ENCODE data around the gene ANKRD49. TPM values are rescaled to one million over a fixed set of nuclear protein-coding genes. Genes with fewer than 3 reads are reported as not detected.

Gene ANKRD49, protein sequence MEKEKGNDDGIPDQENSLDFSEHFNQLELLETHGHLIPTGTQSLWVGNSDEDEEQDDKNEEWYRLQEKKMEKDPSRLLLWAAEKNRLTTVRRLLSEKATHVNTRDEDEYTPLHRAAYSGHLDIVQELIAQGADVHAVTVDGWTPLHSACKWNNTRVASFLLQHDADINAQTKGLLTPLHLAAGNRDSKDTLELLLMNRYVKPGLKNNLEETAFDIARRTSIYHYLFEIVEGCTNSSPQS
- 7.7 and 9.4 TPM in 2 replicates for total RNA-seq

DNA sequence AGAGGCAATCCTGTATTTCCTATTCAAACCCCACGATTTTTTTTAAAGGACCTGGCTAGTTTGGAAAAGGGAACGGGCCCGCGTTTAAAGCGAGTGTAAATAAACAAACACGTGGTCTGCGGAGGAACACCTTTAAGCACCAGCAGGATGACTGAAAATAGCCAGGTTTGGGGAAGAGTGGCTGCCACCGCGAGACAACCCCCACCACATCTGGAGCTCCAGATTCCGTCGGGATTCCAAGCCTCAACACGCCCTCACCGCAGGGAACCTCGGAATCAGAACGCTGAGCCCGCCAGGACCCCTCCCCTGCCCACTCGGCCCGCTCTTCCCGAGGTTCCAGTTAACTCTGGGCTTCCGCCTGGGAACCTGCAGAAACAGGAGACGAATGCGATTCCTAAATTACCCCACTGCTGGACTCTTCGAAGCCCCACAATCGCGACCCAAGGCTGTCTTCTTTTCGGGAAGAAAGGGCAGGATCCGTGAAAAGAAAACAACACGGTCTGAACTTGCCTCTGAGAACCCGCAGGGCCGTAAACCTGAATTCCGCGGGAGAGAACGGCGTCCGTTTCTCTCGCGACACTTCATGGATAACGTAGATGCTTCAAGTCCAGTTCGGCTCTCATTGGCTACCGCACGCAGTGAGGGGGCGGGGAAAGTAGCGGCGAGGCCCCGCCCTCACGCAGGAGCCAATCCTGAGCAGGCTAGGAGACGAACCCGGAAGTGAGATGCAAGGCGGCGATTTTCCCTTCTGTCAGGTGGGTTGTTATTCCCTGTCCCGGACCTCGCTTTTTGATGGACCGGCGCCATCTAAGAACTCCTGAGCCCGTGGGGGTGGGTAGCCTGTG lies at the start of gene ANKRD49, which contains the start of gene MRE11:
Gene ANKRD49, plus strand, starts transcription at position 704 of the 845 bp plus-strand sequence. CDS start 2,710 bp downstream, outside the sequence.
Gene MRE11, minus strand, starts transcription at position 564 of the 845 bp plus-strand sequence. CDS start 1,043 bp downstream, outside the sequence.
- peak; percentile 97 to 98 for DNase-seq (ENCODE audit: low read depth in 2 of 2)

DNA sequence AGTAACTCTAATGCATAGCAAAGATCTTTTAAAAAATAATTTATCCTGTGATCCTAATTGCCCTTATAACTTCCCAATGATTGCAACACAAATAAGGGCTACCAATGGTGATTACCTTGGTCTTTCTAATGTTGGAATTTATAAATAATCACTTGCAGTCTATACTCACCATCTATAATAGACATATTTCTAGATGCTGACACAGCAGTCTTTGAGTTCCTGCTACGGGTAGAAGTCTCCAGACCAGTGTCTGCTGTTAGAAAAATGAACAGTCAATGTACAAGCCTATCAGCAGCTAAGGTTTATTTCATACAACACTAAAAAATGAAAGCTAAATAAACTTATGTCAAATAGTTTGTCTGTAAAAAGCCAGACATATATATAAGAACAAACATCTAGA lies 48.1 kb upstream of the ANKRD49 start:
- DNase-seq (ENCODE audit: low read depth in 2 of 2), result no peak

DNA sequence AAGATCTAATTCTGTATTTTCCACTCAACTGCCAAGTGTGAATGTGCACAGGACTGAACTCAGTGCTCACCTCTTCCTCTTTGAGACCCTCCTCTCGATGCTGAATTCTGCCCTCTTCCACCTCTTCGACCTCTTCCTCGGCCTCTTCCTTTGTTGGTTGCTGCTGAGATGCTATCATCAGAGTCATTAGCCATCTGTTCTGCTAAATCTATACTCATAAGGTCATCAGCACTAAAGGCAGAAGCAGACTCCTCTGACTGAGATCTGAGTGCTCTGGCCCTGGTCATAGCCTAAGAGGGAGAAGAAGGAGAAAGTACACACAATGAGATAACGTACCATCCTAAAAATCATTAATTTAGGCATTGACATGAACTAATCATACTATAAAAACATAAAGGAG lies 46.6 kb upstream of the ANKRD49 start:
- no peak for DNase-seq (ENCODE audit: low read depth in 2 of 2)

DNA sequence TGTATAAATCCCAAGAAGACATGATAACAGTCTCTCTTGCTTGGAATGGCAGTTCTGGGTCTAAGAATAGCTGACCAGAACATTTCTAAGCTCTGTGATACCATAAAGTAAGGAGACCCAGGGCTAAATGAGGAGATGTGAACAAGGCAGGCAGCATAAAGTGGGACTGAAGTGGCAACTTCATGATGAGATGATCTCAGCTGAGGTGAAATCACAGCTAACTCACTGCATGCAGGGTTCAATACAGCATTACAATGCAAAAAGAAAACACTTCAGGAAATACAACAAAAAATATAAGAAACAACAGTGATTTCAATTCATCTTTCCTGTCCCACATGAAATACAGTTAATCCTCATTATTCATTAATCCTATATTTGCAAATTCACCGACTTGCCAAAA lies 44.8 kb upstream of the ANKRD49 start:
- no peak for DNase-seq (ENCODE audit: low read depth in 2 of 2)

DNA sequence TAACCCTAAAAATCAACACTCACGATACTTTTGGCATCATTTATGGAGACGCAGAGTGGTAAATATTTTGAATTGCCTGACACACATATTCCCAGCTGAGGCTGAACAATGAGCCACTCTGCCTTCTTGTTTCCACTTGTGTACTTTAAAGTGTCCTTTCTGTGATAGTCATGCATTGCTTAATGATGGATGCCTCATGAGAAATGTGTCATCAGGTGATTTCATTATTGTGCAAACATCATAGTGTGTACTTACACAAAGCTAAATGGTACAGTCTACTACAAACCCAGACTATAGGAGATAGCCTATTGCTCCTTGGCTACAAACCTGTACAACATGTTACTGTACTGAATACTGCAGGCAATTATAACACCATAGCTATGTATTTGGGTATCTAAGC lies 44.3 kb upstream of the ANKRD49 start:
- peak in 1 of 2 donors; percentile 5 for DNase-seq (ENCODE audit: low read depth in 2 of 2)

DNA sequence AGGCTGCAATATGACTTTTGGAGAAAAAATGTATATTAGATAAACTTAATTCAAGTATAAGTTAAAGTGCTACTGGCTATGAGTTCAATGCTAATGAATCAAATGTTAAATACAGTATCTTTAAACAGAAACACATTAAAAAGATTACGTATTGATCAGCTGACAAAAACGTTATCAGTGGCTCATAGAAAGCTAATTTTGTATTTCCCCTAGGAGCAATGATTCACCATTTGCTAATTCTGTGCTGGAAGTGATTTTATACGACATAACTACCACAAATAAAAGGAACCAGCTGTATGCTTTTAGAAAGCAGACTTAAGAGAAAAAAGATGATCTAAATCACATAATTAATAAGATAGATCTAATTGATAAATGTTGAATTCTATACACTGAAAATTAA lies 43.7 kb upstream of the ANKRD49 start:
- DNase-seq (ENCODE audit: low read depth in 2 of 2), result no peak

DNA sequence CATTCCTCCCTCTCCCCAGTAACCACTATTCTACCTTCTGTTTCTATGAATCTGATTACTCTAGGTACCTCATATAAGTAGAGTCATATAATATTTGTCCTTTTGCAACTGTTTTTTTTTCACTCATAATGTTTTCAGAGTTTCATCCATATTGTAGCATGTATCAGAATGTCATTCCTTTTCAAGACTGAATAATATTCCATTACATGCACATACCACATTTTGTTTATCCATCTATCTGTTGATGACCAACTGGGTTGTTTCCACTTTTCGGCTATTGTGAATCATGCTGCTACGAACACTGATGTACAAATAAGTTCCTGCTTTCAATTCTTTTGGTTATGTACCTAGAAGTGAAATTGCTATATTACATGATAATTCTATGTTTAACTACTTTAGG lies 40.8 kb upstream of the ANKRD49 start:
- no peak for DNase-seq (ENCODE audit: low read depth in 2 of 2)

DNA sequence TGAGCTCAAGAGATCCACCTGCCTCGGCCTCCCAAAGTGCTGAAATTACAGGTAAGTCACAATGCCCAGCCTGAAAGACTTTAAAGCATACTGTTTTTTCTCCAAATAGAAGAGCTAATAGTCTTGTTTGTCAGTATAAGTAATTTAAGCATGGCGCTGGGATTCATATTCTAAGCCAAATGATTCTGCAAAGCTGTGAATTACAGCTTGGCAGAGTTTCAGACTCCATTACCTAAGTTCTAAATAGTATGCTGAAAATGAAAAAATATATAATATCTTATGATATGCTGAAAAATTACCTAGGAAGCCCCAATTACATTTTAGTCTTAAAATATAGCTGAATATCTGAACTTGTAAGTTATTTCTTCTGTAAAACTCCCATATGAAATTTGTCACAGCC lies 39.5 kb upstream of the ANKRD49 start:
- no peak for DNase-seq (ENCODE audit: low read depth in 2 of 2)

DNA sequence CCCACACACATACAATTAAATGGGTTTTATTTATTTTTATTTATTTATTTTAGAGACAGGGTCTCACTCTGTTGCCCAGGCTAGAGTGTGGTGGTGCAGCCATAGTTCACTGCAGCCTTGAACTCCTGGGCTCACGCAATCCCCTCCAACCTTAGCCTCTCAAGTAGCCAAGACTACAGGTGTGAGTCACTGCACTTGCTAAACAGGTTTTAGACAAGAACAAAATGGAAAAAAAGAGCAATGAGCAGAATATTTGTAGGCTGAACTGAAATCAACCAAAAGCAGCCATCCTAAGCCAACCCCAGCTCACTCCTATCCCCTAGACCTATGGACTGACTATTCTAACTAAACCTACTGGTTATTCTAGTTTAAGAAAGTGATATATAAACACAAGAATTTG lies 37.9 kb upstream of the ANKRD49 start:
- no peak for DNase-seq (ENCODE audit: low read depth in 2 of 2)

DNA sequence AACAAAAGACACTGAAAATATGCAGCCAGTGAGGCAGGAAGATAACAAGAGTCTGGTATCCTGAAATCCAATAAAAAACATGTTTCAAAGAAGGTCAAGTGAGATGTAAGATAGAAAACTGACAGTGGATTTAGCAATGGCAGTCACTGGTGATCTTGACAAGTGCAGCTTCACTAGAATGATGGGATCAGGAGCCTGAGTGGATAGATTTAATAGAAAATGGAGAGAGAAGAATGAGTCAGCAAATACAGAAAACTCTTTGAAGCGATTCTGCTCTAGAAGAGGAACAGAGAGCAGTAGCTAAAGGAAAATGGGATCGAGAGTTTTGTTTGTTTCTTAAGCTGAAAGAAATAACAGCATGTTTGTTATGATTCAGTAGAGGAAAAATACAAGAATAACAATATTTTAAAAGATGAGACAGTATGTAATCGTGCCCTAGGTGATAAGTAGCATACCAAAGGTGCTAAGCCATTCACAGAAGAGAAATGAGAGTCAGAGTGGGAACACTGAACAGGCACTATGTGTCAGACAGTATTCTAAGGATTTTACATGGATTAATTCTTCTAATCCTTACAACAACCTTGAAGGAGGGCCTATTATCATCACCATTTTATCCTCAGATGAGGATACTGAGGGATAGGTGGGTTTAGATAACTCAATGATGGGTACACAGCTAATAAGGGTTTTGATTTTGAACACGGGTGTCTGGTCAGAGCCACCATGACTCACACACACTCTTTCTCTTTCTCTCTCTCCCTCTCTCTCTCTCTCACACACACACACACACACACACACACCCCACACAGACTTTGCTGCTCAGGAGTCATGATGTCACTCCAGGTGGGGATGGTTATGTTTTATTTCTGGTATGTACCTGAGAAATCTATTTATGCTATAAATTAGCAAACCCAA lies 36.4 kb upstream of the ANKRD49 start:
- DNase-seq (ENCODE audit: low read depth in 2 of 2), result no peak

DNA sequence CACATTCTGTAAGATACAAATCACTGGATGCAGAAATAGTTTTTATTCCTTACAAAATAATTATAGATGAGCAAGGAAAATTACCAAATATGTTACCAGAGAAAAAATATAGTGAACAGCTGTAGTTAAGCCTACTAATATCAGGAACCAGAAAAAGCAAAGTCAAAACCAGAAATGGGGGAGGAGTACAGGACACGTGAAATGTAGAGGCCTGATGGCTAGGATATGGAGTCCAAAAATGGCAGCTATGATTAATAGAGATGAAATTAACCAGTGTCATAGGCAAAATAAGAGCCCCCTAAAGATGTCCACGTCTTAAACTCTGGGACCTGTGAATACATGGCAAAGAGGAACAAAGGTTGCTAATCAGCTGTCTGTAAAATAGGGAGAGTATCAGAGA lies 34.2 kb upstream of the ANKRD49 start:
- no peak for DNase-seq (ENCODE audit: low read depth in 2 of 2)

DNA sequence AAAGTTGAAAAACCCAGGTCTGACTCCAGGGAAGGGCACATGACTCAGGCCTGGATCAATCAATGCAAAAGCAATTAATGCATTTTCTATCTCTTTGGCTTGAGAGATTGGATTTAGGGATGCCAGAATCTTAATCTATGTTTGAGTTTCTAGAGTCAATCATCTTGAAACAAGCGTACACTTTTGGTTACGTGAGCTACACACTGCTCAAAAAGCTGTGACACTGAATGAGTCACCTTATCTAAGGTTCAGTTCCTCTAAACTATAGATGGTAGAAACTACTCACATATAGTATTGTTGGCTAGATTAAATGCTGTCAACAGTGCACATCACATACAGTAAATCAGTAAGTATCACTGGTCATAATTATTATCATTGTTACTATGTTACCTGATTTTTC lies 24.4 kb upstream of the ANKRD49 start:
- DNase-seq (ENCODE audit: low read depth in 2 of 2), result no peak

DNA sequence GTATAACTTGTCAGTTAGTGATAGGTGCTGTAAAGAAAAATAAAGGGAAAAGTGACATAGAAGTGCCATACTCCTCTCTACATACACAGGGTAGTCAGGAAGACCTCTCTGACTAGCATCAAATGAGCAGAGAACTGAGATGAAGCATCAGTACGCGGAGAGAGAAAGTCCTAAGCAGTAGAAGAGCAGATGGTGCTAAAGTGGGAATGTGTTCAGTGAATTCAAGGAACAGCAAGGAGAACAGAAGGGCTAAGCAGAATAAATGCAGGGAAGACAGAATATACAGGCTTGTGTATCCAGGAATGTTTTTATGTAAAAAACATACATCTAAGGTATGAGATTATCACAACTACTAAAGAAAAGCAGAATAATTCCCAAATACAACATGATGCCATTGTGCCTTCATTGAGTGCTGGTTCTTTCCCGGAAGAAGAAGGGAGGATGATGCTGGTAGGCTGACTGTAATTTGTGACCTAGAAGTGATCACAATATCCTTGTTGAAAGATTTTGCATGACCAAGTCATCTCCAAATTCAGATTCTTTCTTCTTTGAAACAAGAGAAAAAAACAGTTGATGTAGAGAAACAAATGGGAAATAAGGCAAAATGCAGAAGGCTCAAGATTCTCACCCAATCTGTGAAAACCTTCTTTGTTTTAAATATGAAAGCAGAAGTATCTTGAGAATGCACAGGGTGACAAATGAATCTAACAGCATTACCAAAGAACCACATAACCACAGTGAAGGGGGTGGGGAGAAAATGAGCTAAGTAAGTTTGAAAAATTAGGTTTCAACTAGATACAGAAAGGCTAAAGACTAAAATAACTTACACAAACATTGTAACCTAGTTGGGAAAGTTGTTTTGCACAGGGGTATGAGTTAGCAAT lies 20.6 kb upstream of the ANKRD49 start:
- no peak for DNase-seq (ENCODE audit: low read depth in 2 of 2)

DNA sequence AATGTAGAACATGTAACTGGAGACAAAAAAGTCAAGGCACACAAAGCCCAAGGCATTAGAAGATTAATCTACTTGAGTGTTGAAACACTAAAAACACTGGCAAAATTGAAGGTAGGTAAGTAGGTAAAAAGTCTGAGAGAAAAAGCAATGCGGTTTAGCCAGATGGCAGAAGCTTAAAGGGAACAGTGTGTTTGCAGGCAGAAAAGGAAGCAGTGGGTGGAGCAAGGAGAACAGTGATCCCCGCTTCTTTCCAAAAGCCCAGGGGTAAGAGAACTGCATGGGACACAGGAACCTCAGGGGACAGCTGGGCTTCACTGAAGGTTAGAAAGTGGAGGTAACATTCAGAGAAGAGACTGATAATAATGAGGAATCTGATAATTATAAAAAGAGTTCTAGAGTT lies 16.2 kb upstream of the ANKRD49 start:
- DNase-seq (ENCODE audit: low read depth in 2 of 2), result no peak

DNA sequence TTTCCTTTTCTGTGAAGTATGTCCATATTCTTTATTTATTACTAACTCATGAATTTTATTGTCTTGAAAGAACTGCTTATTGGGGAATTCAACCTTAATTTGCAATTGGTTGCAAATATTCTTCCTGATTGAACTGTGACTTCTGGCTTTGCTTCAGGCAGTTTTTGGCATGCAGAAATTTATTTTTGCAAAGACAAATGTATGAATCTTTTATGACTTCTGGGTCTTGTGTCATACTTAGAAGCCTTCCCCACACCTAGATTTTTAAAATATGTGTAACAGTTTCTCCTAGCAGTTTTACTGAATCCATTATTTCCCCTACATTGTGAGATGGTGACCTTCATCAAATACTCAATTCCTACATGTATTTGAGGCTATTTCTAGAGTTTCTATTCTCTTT lies 12.4 kb upstream of the ANKRD49 start:
- DNase-seq (ENCODE audit: low read depth in 2 of 2), result no peak

DNA sequence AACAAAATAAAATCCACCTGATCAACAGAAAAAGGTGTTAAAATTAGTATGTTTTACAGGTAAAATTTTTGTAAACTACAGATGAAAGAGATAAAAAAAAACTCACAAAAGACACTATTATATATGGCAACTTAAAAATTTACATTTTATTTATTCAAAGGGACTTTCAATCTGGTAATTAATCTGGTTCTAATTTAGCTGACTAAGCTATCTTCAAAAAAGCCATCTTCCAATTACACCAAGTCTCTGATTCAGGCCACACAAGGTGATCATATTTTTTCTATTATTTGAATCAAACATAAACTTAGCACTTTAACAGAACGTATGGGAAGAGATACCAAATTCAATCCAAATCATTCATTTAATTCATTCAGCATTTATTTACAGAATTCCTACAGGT lies 7.7 kb upstream of the ANKRD49 start:
- no peak for DNase-seq (ENCODE audit: low read depth in 2 of 2)

DNA sequence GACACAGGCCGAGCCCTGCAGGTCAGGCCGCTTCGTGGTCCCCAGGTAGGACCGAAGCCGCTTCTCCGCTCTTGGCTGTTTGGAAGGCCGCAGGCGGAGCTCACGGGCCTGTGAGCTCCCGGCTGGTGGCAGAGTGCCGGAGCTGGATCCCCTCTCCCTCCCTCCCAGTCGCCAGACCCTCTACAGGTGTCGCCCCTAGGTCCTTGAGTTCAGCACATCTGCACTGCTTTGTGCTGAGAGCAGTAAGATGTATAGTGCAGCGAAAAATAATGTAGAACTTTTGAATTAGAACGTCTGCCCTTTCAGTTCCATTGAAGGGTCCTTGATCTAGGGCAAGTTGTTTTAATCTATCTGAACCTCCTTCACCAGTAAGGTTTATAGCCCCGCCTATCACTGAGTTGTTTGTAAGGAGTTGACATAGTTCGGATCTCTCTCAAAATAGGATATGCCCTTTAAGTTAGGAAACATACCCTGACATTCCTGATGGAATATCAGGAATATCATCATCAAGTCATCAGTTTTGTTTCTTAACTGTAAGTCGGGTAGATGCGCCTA lies 419 bp downstream of the ANKRD49 start:
- DNase-seq (ENCODE audit: low read depth in 2 of 2), result no peak

DNA sequence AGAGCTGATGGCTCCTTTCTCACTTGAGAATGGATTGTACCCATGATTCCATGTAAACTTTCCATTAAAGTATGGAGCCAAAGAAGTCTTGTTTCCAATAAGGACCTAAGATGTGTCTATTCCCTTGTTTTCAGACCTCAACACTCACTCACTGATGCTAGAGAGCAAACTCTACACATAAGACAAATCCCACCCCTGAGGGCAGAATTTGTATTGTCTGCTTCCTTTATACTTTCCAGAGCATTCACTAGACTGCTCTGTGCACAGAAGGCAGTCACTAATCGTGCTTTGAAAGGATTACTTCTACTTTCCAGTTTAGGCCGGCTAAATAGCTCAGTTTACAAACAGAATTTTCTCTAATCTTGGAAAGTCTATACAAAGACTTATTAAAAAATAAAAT lies 6.4 kb downstream of the ANKRD49 start:
- DNase-seq (ENCODE audit: low read depth in 2 of 2), result no peak

DNA sequence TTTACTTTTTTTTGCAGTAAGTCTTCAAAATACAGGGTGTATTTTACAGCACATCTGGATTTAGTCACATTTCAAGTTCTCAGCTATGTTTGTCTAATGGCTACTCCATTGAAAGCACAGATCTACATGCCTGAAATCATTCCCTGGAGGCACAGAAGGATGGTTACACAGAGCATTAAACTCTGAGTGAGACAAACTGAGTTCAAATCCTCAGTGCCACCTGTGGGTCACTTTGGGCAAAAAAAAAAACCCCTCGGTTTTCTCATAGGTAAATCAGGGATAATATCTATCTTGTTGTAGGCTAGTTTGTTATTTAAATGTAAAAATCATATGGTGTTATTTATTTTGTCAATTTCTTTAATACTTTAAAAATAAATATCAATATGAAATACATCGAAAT lies 7.7 kb downstream of the ANKRD49 start:
- no peak for DNase-seq (ENCODE audit: low read depth in 2 of 2)

DNA sequence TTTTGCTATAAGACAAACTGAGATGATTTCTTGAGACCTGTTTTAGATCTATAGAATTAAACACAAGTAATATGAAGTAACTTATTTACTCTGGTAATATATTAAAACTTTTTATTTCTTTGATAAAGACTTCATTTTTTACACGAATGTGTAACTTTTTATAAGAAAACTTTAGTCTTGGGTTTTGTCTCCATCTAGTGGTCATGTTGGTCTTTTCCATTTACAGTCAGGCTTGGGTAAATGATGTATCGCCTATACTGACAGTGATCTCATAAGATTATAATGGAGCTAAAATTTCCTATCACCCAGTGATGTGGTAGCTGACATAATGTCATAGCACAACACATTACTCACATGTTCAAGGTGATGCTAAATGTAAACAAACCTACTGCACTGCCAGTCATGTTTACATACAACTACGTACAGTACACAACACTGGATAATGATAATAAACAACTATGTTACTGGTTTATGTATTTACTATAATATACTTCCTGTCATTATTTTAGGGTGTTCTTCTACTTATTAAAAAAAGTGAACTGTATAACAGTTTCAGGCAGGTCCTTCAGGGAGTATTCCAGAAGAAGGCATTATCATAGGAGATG lies 11.0 kb downstream of the ANKRD49 start:
- DNase-seq (ENCODE audit: low read depth in 2 of 2), result peak; percentile 45 to 63

Measured in dermis microvascular lymphatic vessel endothelial cell (primary cell).